ENCODE data around the gene MAPRE2.

Gene MAPRE2

DNA sequence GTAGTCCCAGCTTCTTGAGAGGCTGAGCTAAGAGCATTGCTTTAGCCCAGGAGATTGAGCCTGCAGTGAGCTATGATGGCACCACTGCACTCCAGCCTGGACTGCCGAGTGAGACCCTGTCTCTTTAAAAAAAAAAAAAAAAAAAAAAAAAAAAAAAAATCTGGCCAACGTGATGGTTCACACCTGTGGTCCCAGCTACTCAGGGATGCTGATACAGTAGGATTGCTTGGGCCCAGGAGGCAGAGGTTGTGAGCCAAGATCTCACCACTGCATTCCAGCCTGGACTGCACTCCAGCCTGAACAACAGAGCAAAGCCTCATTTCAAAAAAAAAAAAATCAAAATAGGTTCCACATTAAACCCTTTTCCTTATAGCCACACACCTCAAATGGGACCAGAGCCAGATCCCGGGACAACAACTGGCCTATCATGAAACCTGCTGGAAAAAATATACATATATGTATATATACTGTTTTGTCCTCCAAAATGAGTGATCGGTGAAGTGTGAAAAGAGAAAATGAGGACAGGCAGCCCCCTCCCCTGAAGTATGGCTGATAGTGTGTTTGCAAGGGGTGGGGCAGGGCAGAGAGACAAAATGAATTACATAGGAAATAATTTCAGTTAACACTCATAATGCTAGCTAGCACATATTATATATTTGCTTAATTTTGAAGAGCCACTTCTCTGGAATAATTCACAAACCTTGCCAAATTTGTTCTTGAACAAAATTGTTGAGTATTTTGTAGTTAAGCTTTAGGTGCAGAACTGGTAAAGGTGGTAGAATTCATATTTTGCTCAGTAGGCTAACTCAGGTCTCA is 22.9 kb downstream of the MAPRE2 start:
- DNase-seq: no peak

DNA sequence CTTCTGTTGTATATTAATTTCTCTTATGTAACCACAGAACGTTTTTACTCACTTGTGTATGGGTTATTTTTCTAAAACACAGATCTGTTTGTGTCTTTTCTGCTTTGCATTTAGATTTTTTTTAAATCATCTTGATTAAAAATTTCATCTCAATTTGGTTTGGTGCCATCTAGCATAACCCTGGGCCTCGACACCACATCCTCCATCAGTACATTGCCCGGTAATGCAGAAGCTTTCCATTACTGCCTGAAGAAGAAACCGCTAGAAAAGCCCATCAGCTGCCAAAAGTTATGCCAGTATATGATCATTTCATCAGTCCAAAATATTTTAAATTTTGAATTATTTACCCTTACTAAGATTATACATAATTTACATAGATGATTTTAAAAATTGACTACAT is 26.2 kb downstream of the MAPRE2 start:
- DNase-seq: no peak

DNA sequence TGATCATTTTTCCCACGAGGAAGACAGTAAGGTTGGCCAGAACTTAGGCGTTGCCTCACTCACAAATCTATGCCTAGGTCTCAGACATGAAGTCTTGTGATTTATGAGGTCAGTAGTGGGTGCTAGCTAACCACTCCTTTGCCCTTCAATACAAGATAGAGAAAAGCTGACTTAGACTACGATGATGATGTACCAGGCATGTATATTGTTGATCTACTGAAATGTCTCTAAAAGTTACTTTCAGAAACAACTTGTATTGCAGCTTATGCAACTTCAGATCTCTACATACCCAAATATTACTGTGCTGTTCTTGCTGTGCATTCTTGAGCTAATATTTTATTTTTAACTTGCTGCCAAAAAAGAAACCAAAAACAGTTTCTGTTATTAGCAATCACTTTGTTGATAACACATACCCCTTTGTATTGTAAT is 30.6 kb downstream of the MAPRE2 start:
- no peak for DNase-seq

DNA sequence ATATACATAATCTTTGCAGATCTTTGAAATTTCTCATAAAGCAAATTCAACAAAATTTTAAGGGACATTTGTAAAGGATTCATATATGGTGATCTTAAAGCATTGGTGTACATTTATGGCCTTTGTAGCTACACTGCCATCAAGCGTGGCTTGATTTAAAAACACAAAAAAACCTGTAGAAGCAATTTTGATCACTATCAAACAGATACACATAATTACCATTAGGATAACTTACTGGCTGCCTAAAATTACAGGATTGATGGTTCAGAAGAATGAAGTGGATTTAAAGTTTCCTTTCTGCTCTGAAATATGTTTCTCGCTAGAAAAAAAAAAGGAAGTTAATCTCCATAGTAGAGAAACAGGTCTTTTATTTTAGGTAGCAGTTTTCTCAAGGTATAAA is 31.4 kb downstream of the MAPRE2 start:
- no peak for DNase-seq

DNA sequence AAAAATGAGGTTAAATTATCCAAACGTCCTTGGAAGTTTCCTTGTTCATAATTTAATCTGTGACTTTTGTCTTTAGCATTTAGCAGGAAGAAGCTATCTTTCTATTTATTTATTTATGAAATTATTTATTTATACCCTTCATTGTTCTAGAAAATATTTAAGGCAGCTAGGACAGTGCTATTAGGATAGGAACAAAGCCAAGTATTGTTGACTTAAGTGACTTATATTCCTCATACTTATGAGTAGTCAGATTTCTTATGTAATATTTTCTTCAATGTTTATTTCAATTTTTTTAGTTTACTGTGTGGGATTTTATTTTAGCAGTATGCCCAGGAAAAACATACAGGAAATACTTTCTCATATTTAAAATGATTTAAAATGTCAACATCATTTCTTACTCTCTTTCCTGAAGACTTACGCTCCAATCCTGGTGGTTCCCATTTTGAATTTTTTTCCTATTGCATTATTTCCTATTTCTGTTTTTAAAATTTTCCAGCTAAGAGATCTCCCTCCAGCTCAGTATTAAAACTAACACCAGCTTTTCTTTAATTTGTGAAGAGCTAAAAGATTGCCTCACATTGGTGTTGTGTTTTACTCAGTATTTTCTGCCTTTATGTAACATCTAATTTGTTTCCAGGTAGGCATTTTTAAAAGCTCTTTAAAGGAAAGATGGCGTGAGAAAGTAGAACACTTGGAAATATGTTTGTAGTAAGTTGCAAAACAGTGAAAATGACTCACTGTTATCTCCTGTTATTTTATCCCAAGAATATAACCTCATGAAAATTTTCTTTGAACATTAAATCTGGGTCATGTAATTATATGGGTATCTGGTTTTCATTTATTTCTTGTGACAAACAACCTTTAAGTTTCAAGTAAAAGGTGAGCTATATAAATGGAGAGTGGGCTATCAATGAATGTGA is 32.2 kb downstream of the MAPRE2 start:
- DNase-seq: no peak

DNA sequence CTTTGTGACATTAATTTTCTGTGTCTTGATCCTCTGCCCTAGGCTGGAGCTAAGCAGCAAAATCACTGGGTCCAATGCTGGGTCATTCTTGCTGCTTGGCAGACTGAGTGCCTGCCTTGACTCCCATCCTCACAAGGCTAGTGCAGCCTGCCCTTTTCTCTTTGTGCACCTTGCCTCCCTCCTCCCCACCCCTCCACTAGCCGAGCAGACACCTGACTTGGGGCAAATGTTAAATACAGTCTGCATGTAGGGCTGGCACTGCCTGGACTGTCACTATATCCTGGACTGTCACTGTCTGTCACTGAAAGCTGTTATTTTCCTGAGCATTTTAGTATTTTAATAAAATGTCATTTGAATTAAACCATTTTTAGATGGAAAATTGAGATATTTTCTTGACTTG is 33.4 kb downstream of the MAPRE2 start:
- no peak for DNase-seq

DNA sequence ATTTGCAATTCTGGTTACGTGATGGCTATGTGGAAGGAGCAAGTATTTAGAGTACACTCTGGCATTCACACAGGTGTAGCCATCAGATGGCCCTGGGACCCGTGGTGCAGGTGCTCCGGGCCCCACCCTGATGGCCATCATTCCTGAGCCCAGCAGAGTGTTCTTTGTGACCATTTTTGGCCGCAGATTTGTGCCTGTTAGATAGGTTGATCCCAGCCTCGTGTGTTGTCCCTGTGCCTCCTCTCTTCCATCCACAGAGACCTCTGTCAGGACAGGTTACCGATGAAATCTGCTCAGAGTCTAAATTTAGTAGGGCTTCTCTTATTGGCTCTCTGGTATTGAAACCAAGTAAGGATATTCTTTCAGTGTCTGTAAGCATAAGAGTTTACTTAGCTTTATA is 33.9 kb downstream of the MAPRE2 start:
- DNase-seq: no peak

DNA sequence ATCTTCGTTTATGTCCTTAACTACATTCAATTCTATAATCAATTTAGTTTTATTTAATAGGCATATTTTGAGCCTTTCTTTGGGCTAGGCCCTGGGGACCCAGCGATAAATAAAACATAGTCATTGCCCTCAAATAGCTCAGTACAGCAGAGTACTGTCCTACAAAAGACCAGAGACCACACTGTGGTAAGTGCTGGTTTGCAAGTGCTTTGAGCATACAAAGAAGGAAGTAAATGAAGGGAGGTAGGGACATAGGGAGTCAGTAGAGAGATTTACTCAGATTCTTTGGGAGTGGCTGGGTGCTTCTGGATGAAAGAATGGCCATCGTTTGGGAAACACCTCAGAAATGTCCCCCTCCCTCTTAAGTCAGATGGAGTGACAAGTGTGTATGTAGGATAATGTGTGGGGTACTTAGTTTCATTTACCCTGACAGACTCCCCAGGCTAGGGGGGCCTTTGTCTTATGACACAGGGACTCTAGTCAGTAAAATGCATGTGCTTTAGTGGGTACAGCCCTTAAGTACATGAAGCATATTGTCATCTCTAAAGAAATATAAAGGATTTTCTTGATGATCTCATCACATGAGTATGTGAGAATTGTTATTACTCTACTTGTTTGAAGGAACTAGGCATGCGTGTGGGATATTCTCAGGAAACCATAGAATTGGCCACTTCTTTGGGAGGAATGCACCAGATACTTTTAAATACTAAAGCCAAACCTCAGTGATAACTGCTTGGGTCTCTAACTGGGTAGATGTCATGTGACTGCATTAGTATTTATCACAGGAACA is 35.1 kb downstream of the MAPRE2 start:
- no peak for DNase-seq

DNA sequence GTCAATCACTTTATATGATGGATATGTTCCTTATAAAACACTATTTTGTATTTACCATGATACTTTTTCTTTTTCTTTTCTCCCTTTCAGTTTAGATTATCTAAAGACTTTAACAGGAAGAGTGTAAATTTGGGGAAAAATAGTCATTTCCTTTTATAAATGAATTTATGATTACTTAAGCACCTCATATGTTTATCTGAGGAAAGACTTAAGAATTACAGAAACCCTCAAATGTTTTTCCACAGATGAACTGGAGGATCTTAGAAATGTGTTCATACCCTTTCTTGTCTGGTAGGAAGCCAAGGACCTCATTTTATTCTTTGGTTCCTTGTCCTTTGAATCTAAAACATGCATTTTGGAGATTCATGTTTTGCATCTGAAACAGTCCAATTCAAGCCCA is 36.7 kb downstream of the MAPRE2 start:
- DNase-seq: no peak

DNA sequence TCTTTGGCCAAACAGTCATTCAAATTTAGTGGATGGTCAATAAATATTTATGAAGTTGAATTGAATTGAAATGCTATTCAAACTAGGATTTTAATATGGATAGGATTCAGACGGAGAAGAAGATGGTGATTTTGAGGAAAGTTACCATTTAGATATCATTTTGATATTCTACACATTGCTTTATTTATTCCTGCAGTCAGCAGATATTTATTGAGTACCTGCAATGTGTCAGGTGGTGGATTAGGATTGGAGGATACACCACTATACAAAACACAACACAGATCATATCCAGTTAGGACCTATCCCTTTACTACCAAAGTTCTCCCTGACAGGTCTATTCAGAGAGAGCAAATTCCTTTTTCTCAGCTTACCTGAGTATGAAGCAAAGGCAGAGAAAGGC is 38.8 kb downstream of the MAPRE2 start:
- DNase-seq: no peak

DNA sequence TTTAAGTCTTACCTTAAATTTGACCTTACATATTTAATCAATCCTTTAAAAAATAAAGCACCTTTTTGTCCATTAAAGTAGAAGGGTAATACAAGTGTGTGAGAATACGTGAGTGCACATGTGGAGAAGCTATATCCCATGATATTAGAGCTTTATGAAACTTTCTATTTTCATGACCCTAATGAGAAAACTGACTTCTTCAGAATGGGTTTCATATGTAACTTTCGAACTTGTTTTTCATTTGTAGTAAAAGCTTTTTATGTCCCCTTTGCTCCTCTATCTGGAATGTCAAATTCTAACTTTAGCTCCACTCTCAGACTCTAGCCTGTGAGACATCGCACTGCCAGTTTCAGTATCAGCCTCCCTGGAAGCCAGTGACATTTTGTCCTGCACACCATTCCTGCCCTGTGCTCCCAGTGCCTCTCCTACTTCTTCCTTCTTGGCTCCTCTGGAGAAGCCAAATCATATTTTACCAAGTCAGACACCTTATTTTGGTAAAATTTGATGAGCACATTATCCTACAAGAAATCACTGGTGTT is 42.0 kb downstream of the MAPRE2 start:
- no peak for DNase-seq

DNA sequence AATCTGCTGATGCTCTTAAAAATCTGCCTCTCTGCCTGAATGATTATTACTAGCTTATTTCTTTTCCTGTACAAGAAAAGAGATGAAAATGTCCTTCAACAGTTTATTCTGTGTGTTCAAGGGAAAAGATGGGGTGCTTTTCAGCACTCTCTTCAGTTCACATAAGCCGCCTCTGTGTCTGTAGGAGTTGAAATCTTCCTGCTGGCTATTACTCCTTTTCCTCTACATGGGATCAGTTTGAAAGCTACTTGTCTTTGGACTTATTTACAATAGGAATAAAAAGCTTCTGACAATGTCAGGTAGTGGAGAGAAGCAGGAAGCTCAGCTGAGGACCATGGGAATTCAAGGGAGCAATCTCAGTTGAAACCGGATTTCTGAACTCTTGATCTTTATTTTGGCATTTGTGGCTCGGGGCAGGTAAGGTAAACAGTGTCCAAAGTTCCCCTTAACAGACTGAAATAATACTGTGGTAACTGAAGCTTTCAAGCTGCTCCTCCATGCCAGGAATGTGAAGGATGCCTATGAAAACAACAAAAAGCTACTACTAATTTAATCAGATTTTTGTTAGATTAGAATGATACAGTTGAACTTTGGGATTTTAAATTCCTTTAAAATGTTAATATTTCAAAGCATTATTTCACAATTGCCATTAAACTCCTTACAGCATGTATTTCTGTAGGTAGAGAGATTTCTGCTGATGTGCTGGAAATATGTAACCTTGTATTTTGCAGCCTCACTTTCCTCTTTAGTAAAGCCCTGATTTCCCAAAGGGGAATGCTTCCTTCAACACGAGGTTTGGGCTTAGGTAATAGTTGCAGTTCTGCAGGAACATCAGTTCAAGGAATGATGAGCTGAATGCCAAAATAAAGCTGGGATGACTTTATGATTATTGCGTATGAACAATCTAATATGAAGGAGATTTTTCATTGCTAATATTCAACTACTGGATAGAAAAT is 43.6 kb downstream of the MAPRE2 start:
- DNase-seq: no peak

DNA sequence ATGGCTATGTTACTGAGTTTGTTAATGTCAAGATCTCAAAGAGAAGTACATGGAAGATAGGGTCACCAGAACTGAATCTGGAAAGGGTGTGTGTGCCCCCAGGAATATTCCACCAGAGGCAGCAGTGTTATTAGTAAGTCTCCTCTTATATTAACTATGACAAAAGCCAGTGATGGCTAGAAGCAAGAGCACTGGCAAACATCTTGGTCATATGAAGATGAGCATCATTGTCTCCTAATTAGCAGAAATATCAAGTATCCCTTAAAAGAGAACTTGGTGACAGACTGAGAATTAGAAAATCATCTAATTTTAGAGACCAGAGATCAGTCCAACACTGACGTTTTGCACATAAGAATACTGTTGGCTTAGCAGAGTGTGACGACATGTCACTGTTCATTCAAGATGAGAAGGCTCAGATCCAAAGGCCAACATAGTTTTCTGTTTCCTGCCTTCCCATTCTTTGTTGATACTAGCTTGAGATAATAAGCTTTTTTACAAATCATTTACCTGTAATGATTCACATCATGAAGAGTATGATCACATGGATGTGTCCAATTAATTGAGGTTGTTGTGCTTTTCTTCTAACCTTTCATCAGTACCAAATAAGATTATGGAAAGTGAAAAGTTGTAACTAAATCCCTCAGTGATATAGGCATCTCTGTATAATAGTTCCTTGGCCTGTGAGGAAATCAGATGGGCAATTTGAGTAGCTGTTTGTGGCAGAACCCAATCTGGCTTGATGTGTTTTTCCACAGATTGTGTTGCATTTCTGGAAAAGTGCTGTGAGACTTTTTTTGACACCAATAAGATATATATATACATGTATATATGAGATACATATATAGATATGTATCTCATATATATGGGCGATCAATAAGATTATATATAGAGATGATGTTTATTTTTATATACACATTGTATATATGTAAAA is 44.5 kb downstream of the MAPRE2 start:
- no peak for DNase-seq

DNA sequence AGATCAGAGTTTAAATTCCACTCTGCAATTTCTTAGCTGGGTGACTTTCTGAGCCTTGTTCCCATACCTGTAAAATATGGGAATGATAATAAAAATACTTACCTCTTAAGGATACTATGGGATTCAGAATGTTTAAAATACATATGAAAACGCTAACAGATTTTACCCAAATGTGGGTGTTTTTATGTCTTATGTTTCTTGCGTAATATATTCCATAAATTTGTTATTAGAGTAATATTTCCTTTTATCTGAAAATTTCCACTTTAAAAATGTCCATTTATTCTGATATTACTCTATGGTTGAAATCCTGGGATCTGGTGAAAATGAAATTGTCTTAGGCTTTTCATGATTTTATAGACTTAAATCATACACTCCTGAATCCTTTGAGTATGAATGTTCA is 45.5 kb downstream of the MAPRE2 start:
- no peak for DNase-seq

DNA sequence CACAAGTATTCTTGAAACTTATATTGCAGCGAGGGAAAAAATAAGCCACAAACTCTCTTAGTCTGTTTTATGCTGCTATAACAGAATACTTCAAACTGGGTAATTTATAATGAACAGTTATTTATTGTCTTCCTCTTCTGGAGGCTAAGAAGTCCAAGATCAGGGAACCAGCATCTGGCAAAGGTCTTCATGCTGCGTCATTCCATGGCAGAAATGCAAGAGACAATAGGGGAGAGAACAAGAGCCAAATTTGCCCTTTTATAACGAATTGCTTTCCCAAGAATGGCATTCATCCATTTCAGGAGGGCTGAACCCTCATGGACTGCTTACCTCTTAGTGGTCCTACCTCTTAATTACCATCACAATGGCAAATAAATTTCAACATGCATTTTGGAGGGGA is 46.5 kb downstream of the MAPRE2 start:
- DNase-seq: peak; percentile 58

DNA sequence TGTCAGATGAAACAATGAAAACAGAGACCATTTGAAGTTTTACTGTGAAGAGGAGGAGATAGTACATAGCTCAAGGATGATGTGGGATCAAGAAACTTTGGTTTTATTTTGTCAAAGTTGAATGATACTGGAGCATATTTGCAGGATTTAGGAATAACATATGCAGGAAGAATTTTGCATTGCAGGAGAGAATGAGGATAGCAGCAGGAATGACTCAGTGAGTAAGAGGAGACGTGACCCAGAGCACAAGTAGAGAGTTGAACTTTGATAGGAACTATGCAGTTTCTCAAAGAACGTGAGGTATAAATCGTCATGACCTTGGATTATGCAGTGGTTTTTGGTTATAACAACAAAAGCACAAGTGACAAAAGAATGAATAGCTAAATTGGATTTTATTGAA is 47.7 kb downstream of the MAPRE2 start:
- no peak for DNase-seq

DNA sequence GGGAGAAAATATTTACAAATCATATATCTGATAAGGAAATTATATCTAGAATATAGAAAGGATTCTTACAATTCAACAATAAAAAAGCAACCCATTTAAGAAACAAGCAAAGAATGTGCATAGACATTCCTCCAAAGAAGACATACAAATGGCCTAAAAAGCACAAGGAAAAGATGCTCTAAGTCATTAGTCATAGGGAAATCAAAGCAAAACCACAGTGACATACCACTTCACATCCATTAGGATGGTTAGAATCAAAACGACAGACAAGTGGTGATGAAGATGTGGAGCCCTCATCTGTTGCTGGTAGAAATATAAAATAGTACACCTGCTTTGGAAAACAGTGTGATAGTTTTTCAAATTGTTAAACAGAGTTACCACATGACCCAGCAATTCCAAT is 48.2 kb downstream of the MAPRE2 start:
- no peak for DNase-seq

DNA sequence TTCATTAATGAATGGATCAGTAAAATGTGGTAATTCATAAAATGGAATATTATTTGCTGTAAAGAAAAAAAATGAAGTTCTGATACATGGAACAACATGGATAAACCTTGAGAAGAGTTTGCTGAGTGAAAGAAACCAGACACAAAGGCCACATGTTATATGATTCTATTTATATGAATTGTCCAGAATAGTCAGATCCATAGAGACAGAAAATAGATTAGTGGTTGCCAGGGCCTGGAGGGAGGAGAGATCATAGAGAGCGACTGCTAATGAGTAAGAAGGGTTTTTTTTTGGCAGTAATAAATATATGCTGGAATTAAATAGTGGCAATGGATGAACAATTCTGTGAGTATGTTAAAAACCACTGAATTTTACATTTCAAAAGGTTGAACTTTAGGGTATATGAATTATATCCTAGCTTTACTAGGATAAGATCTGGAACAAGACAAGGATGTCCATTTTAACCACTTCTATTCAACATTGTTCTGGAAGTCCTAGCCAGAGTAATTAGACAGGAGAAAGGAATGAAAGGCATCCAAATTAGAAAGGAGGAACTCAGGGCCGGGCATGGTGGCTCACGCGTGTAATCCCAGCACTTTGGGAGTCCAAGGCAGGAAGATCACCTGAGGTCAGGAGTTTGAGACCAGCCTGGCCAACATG is 48.8 kb downstream of the MAPRE2 start:
- no peak for DNase-seq

DNA sequence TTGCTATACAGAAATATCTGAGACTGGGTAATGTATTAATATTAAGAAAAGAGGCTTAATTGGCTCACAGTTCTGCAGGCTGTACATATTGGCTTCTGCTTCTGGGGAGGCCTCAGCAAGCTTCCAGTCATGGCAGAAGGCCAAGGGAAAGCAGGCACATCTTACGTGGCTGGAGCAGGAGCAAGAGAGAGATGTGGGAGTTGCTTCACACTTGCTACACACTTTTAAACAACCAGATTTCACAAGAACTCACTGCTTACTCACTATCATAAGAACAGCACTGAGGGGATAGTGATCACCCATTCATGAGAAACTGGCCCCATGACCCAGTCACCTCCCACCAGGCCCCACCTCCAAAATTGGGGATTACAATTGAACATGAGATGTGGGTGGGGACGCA is 50.6 kb downstream of the MAPRE2 start:
- DNase-seq: no peak

Measured in DMS79 treated with DMSO at 0.1 percent for 48 hours (cell line).